HG02884 (cell line): ENCODE data around the gene MFF.

ENCODE experiments used
- ATAC-seq: cut with Tn5 transposase; IDR thresholded peaks from one replicate; pipeline ENCODE4 v1.9.1; 2021; ENCODE audit warnings: mild to moderate bottlenecking, moderate library complexity; ENCODE audit not compliant: unreplicated experiment

The MFF gene

GRCh38 chr2:227324995-227325838 is at the start of gene MFF:
Gene MFF (plus strand): TSS chr2:227325251. CDS start chr2:227330666, 5,415 bp downstream.
- ATAC-seq, result peak; percentile 91

GRCh38 chr2:227280895-227281294 is 44.2 kb upstream of the MFF start:
- ATAC-seq, result no peak

GRCh38 chr2:227285741-227286236 is 39.3 kb upstream of the MFF start:
- no peak for ATAC-seq

- ATAC-seq, result no peak
Measured at GRCh38 chr2:227287771-227288170, 37.3 kb upstream of the MFF start.

GRCh38 chr2:227292314-227292713 is 32.7 kb upstream of the MFF start:
- no peak for ATAC-seq

GRCh38 chr2:227293531-227293930 is 31.5 kb upstream of the MFF start:
- ATAC-seq, result no peak

GRCh38 chr2:227295806-227296205 is 29.2 kb upstream of the MFF start:
- no peak for ATAC-seq

- no peak for ATAC-seq
Measured at GRCh38 chr2:227296671-227297405, 28.2 kb upstream of the MFF start.

- ATAC-seq, result no peak
Measured at GRCh38 chr2:227301523-227301922, 23.5 kb upstream of the MFF start.

- peak; percentile 85 for ATAC-seq
Measured at GRCh38 chr2:227308784-227309183, 16.3 kb upstream of the MFF start.

GRCh38 chr2:227310756-227311110 is 14.3 kb upstream of the MFF start:
- no peak for ATAC-seq

GRCh38 chr2:227311861-227312506 is 13.1 kb upstream of the MFF start:
- no peak for ATAC-seq

GRCh38 chr2:227312579-227312978 is 12.5 kb upstream of the MFF start:
- no peak for ATAC-seq

GRCh38 chr2:227313310-227313709 is 11.7 kb upstream of the MFF start:
- ATAC-seq, result no peak

GRCh38 chr2:227317834-227318233 is 7.2 kb upstream of the MFF start:
- ATAC-seq, result no peak

- no peak for ATAC-seq
Measured at GRCh38 chr2:227320305-227321094, 4.6 kb upstream of the MFF start.

GRCh38 chr2:227322530-227323205 is 2.4 kb upstream of the MFF start:
- ATAC-seq, result no peak

- no peak for ATAC-seq
Measured at GRCh38 chr2:227323818-227324217, 1.2 kb upstream of the MFF start.

GRCh38 chr2:227324642-227324994 is 433 bp upstream of the MFF start:
- no peak for ATAC-seq

- peak; percentile 10 for ATAC-seq
Measured at GRCh38 chr2:227325839-227326195, 766 bp downstream of the MFF start.
